Tibial artery (tissue), 4 donors: ENCODE results near the gene LAT.
"Not testable (repeated sequence)": the region's sequence is repeated elsewhere in the genome, so short reads cannot be mapped to it uniquely, and the experiment has no call there.

ENCODE experiments used
- DNase-seq, 2 donors: peaks; one replicate each; pipeline ENCODE4 v3.0.0-alpha.2; 2019
- H3K27ac ChIP-seq, 2 donors: fragments of 200-600 bp; sonication (generic) in 1 of 2; 1 replicate in 1 of 2; 2 replicates in 1 of 2; pipeline ENCODE4 v1.5.1; 2018 to 2019; ENCODE audit warnings: mild to moderate bottlenecking in 1 of 2
- H3K27me3 ChIP-seq, 2 donors: fragments of 200-600 bp; sonication (generic) in 1 of 2; one replicate each; pipeline versions ENCODE4 v1.5.1 to v1.6.0; 2016 to 2019
- H3K36me3 ChIP-seq, 3 donors: fragments of 200-600 bp; sonication (generic) in 2 of 3; one replicate each; pipeline ENCODE4 v1.5.1; 2016 to 2019; ENCODE audit warnings: mild to moderate bottlenecking in 2 of 3
- H3K4me1 ChIP-seq, 4 donors: fragments of 200-600 bp; sonication (generic) in 2 of 4; 1 replicate in 3 of 4; 2 replicates in 1 of 4; pipeline ENCODE4 v1.5.1; 2016 to 2019
- H3K4me3 ChIP-seq, 2 donors: fragments of 200-600 bp; sonication (generic) in 1 of 2; 1 replicate in 1 of 2; 2 replicates in 1 of 2; pipeline ENCODE4 v1.5.1; 2018 to 2019; ENCODE audit warnings: mild to moderate bottlenecking in 2 of 2
- H3K9me3 ChIP-seq, 3 donors: fragments of 200-600 bp; sonication (generic) in 1 of 3; one replicate each; pipeline ENCODE4 v1.5.1; 2016 to 2019
- CTCF ChIP-seq, 2 experiments: fragments of 200-600 bp in 1 of 2; fragments of 450-650 bp in 1 of 2; IDR thresholded peaks; one replicate each; pipeline ENCODE4 v1.5.1; 2017 to 2019; ENCODE audit warnings: antibody characterized with exemption in 2 of 2, mild to moderate bottlenecking in 1 of 2, moderate library complexity in 1 of 2
- intact Hi-C: fragments of 100-400 bp; cut with DNase I; formaldehyde crosslinking; loops from one replicate; pipeline ENCODE4 v1.15.0; 2023; ENCODE audit warnings: low total_unique reads

Gene LAT

GRCh38 chr16:28974007-28974436, 10.8 kb upstream of the LAT start:
- peak in 1 of 2 donors; percentile 50 for DNase-seq
- H3K4me1 ChIP-seq, result peaks cover 0 to 21% (median 18%) of the 10 kb centered on the region in 4 donors
- intact Hi-C loops, result loop anchor here (10.0 kb wide), 1 partner anchor 59 kb away; no protein-coding TSS in a partner anchor
- TF ChIP-seq CTCF (IDR thresholded peaks at IDR 0.05), result peak; percentile 43 to 55
- H3K27ac ChIP-seq, result peak overlapping the region; percentile 83 to 87
- peaks cover 2 to 18% (median 13%) of the 10 kb centered on the region in 3 donors for H3K36me3 ChIP-seq
- peak overlapping the region; percentile 76 to 84 for H3K4me3 ChIP-seq
- H3K9me3 ChIP-seq, result no peaks in the 10 kb centered on the region
- H3K27me3 ChIP-seq, result no peaks in the 10 kb centered on the region

- H3K36me3 ChIP-seq, result peaks cover 6 to 24% (median 19%) of the 10 kb centered on the region in 3 donors
- intact Hi-C loops, result loop anchor here (10.0 kb wide), 1 partner anchor 60 kb away; no protein-coding TSS in a partner anchor
- no peaks in the 10 kb centered on the region for H3K27me3 ChIP-seq
- peak; percentile 97 to 98 for DNase-seq
- H3K4me1 ChIP-seq, result peaks cover 0 to 21% (median 18%) of the 10 kb centered on the region in 4 donors
- H3K27ac ChIP-seq, result peak within 1 kb of the TSS; percentile 83 to 87
- H3K4me3 ChIP-seq, result peak within 1 kb of the TSS; percentile 76 to 84
- peak in 1 of 2 experiments; percentile 27 for TF ChIP-seq CTCF (IDR thresholded peaks at IDR 0.05)
- H3K9me3 ChIP-seq, result no peaks in the 10 kb centered on the region
Observed at GRCh38 chr16:28974437-28975157, 10.3 kb upstream of the LAT start, which contains the start of gene SPNS1. Gene SPNS1 (plus strand): TSS chr16:28974778. CDS start chr16:28975152, 374 bp downstream.

GRCh38 chr16:28975158-28975599, 9.7 kb upstream of the LAT start:
- intact Hi-C loops, result loop anchor here (10.0 kb wide), 1 partner anchor 60 kb away; no protein-coding TSS in a partner anchor
- no peak for TF ChIP-seq CTCF (IDR thresholded peaks at IDR 0.05)
- Histone ChIP-seq H3K27me3 (no peaks in the 10 kb centered on the region), H3K9me3 (no peaks in the 10 kb centered on the region), H3K27ac (peak overlapping the region; percentile 83 to 87), H3K36me3 (peaks cover 6 to 30% (median 25%) of the 10 kb centered on the region in 3 donors), H3K4me1 (peaks cover 0 to 21% (median 18%) of the 10 kb centered on the region in 4 donors), H3K4me3 (peak overlapping the region; percentile 76 to 84)
- no peak for DNase-seq

GRCh38 chr16:28977703-28978662, 6.9 kb upstream of the LAT start:
- Histone ChIP-seq H3K4me3 (no peak overlapping the region), H3K27ac (no peak overlapping the region), H3K4me1 (peaks cover 0 to 21% (median 18%) of the 10 kb centered on the region in 4 donors), H3K27me3 (no peaks in the 10 kb centered on the region), H3K36me3 (peaks cover 23 to 58% (median 53%) of the 10 kb centered on the region in 3 donors), H3K9me3 (no peaks in the 10 kb centered on the region)
- no peak for DNase-seq
- intact Hi-C loops, result loop anchor here (10.0 kb wide), 1 partner anchor 63 kb away; no protein-coding TSS in a partner anchor
- TF ChIP-seq CTCF (IDR thresholded peaks at IDR 0.05), result peak in 1 of 2 experiments; percentile 16

- H3K4me3 ChIP-seq, intact Hi-C loops, H3K27ac ChIP-seq, DNase-seq, H3K9me3 ChIP-seq, H3K27me3 ChIP-seq: not testable (repeated sequence)
- peaks cover 33 to 81% (median 76%) of the 10 kb centered on the region in 3 donors for H3K36me3 ChIP-seq
- H3K4me1 ChIP-seq, result peaks cover 0 to 13% (median 8%) of the 10 kb centered on the region in 4 donors
Observed at GRCh38 chr16:28980330-28980729, 4.5 kb upstream of the LAT start.
